B cell (primary cell): ENCODE results near the gene VSTM1. TPM values are rescaled to one million over a fixed set of nuclear protein-coding genes. Genes with fewer than 3 reads are reported as not detected.

ENCODE experiments used
- ATAC-seq: fragments of 200-7000 bp; cut with Tn5 transposase; one replicate; pipeline ENCODE4 v1.10.0; 2021; ENCODE audit warnings: low read depth, mild to moderate bottlenecking, moderate number of reproducible peaks, moderate library complexity
- CTCF ChIA-PET: fragments of 350-600 bp; sonication (Branson Sonifier 250); formaldehyde crosslinking; loops from one replicate; lab custom pipeline; 2021; ENCODE audit warnings: antibody characterized with exemption, inconsistent platforms; lab: Charles Lee
- POLR2A ChIA-PET: fragments of 350-600 bp; sonication (Branson Sonifier 250); formaldehyde crosslinking; loops from one replicate; lab custom pipeline; 2021; ENCODE audit warnings: antibody characterized with exemption; lab: Charles Lee
- DNase-seq: peaks from one replicate; pipeline ENCODE4 v3.0.0; 2013
- H2AFZ ChIP-seq: 2 replicates; pipeline ENCODE4 v1.6.1; 2012; ENCODE audit warnings: mild to moderate bottlenecking, low read depth, low read length; ENCODE audit not compliant: insufficient read depth, poor library complexity, severe bottlenecking
- H3K27ac ChIP-seq, 2 donors: 1 replicate in 1 of 2; 2 replicates in 1 of 2; pipeline ENCODE4 v1.5.1; 2012 to 2013; ENCODE audit warnings: low read length in 2 of 2, mild to moderate bottlenecking in 2 of 2, moderate library complexity in 1 of 2
- H3K27me3 ChIP-seq, 4 experiments: fragments of 200-600 bp in 1 of 4; sonication (generic) in 1 of 4; replicated peaks in 1 of 4; 1 replicate in 2 of 4; 2 replicates in 2 of 4; pipeline versions ENCODE4 v1.6.1 to v1.7.0; 2013 to 2016; ENCODE audit warnings: low read length in 3 of 4, mild to moderate bottlenecking in 2 of 4, mixed read lengths in 1 of 4, moderate library complexity in 1 of 4; ENCODE audit not compliant: insufficient read depth in 4 of 4, control insufficient read depth in 3 of 4; ENCODE audit errors: control extremely low read depth in 1 of 4
- H3K36me3 ChIP-seq, 2 experiments: replicated peaks in 1 of 2; 1 replicate in 1 of 2; 2 replicates in 1 of 2; pipeline versions ENCODE4 v1.6.1 to v1.7.1; 2013; ENCODE audit warnings: low read length in 1 of 2; ENCODE audit not compliant: insufficient read depth in 2 of 2, control insufficient read depth in 1 of 2; ENCODE audit errors: control extremely low read depth in 1 of 2, extremely low read depth in 1 of 2
- H3K4me1 ChIP-seq, 2 donors: fragments of 200-600 bp in 1 of 2; sonication (generic) in 1 of 2; 1 replicate in 1 of 2; 2 replicates in 1 of 2; pipeline versions ENCODE4 v1.5.1 to v1.6.1; 2013 to 2017; ENCODE audit warnings: low read length in 2 of 2; ENCODE audit not compliant: control insufficient read depth in 2 of 2, insufficient read depth in 2 of 2
- H3K4me2 ChIP-seq: replicated peaks from 2 replicates; pipeline ENCODE3; 2012; ENCODE audit warnings: mild to moderate bottlenecking, low read depth, low read length; ENCODE audit not compliant: poor library complexity, severe bottlenecking
- H3K4me3 ChIP-seq, 5 experiments: fragments of 200-600 bp in 1 of 5; sonication (generic) in 1 of 5; 1 replicate in 3 of 5; 2 replicates in 2 of 5; pipeline versions ENCODE4 v1.5.1 to v1.7.0; 2011 to 2016; ENCODE audit warnings: low read length in 4 of 5, mild to moderate bottlenecking in 4 of 5, low read depth in 2 of 5, control low read depth in 1 of 5, moderate library complexity in 1 of 5; ENCODE audit not compliant: insufficient read depth in 1 of 5; ENCODE audit errors: control extremely low read depth in 1 of 5, extremely low read depth in 1 of 5
- H3K79me2 ChIP-seq: fragments of 200-600 bp; sonication (generic); one replicate; pipeline ENCODE4 v1.6.0; 2016; ENCODE audit warnings: low read length; ENCODE audit not compliant: control insufficient read depth, insufficient read depth
- H3K9ac ChIP-seq: fragments of 200-600 bp; sonication (generic); 2 replicates; pipeline ENCODE4 v1.6.1; 2017; ENCODE audit warnings: mild to moderate bottlenecking, low read length, moderate library complexity
- H3K9me3 ChIP-seq, 3 donors: one replicate each; pipeline versions ENCODE4 v1.6.1 to v1.7.1; 2013; ENCODE audit warnings: low read length in 2 of 3; ENCODE audit not compliant: control insufficient read depth in 2 of 3, insufficient read depth in 1 of 3; ENCODE audit errors: control extremely low read depth in 1 of 3
- H4K20me1 ChIP-seq: 2 replicates; pipeline ENCODE4 v1.6.0; 2012; ENCODE audit warnings: mild to moderate bottlenecking, low read length; ENCODE audit not compliant: insufficient read depth, control insufficient read depth, poor library complexity, severe bottlenecking
- H3K27ac Mint-ChIP-seq: one replicate; pipeline ENCODE4 v1.8.0; 2021; ENCODE audit warnings: mixed read lengths
- H3K27me3 Mint-ChIP-seq: one replicate; pipeline ENCODE4 v1.8.0; 2021; ENCODE audit warnings: mixed read lengths
- H3K4me1 Mint-ChIP-seq: one replicate; pipeline ENCODE4 v1.8.0; 2021; ENCODE audit warnings: mixed read lengths
- H3K4me3 Mint-ChIP-seq: one replicate; pipeline ENCODE4 v1.8.0; 2021; ENCODE audit warnings: mixed read lengths
- H3K9me3 Mint-ChIP-seq: one replicate; pipeline ENCODE4 v1.8.0; 2022; ENCODE audit warnings: mixed read lengths; ENCODE audit not compliant: insufficient read depth
- EZH2 ChIP-seq: IDR thresholded peaks from 2 replicates; pipeline ENCODE4 v1.6.1; 2012; ENCODE audit warnings: borderline replicate concordance, low read depth, mild to moderate bottlenecking, moderate library complexity, low read length; ENCODE audit not compliant: insufficient read depth, poor library complexity, severe bottlenecking
- WGBS: methylation state at CpG from one replicate; pipeline ENCODE4 v1.1.5; 2013; ENCODE audit warnings: missing lambda C conversion rate; ENCODE audit not compliant: insufficient coverage; 5-methylcytosine and 5-hydroxymethylcytosine counted together
- intact Hi-C: fragments of 100-400 bp; cut with micrococcal nuclease; formaldehyde crosslinking; loops from one replicate; pipeline ENCODE4 v1.10.0; 2022
- polyA plus RNA-seq: library from polyadenylated mRNA; depleted of rRNA; stranded (reverse); fragments of >200 nt; gene quantifications from 2 replicates; pipeline ENCODE4 v1.2.3, GENCODE V29; 2012
- total RNA-seq, 2 donors: library from RNA; stranded (reverse); fragments of 120-200 nt in 1 of 2; gene quantifications; 1 replicate in 1 of 2; 2 replicates in 1 of 2; pipeline versions ENCODE4 v1.2.3 to v1.2.4, GENCODE V29; 2013 to 2022
- TF ChIP-seq, protein P1 (sequence below): fragments of 200-600 bp; IDR thresholded peaks from one replicate; pipeline ENCODE4 v1.8.0; 2022; ENCODE audit warnings: antibody characterized with exemption, mild to moderate bottlenecking

VSTM1 gene
- total and polyA plus RNA-seq, 2 donors (not counting 1 experiment from before 2014, with no cell fraction given): 0.82 TPM; not detected in 1

DNA sequence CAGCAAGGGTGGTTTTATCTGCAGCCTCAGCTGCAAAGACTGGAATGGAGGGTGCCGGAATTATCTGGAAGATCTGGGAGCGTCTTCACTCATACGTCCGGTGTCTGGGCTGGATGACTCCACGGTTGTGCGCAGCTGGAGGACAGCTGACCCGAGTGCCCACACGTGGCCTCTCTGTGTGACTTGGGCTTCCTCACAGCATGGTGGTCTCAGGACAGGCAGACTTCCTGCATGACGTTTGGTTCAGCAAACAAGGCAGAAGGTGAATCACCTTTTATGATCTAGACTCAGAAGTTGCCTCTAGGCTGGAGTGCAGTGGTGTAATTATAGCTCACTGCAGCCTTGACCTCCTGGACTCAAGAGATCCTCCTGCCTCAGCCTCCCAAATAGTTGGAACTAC, 39.0 kb downstream of the VSTM1 start:
- H3K27me3 Mint-ChIP-seq: peaks cover 27% of the 10 kb centered on the region

DNA sequence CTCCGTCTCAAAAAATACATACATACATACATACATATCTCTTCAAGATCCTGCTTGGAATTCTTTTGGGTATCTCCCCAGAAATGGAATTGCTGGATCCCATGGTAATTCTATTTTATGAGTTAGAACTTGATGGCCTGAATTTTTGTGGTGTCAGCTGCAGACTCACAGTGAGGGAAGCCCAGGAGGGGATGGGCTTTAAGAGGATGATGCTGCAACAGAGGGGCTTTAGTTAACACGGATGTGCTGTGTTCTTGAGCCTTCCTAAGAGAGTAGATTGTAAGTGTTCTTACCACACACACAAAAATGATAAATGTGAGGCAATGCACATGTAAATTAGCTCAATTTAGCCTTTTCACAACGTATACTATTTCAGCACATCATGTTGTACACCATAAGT, 40.5 kb downstream of the VSTM1 start:
- no CpG with 5 or more reads among the region's 3 CpGs for WGBS
- Histone ChIP-seq H3K27ac (no peak overlapping the region), H3K36me3 (no peaks in the 10 kb centered on the region), H3K9me3 (peaks cover 0 to 13% (median 0%) of the 10 kb centered on the region in 3 donors), H3K4me2 (no peak overlapping the region), H2AFZ (no peak overlapping the region), H4K20me1 (no peaks in the 10 kb centered on the region), H3K4me3 (no peak overlapping the region), H3K4me1 (peaks cover 0 to 5% of the 10 kb centered on the region in 2 donors), H3K27me3 (peaks cover 0 to 10% (median 1%) of the 10 kb centered on the region in 4 experiments), H3K9ac (no peak overlapping the region), H3K79me2 (no peaks in the 10 kb centered on the region)
- ChIA-PET POLR2A (no interaction called here), CTCF (interaction anchor here (0.6 to 4.3 kb wide), 14 partner anchors 9 to 598 kb away, joined by 3 to 46 read pairs (median 4); no protein-coding TSS in a partner anchor)
- H3K4me1 Mint-ChIP-seq: peaks cover 3% of the 10 kb centered on the region
- no peaks in the 10 kb centered on the region for H3K9me3 Mint-ChIP-seq
- TF ChIP-seq EZH2: no peak
- TF ChIP-seq, protein P1, sequence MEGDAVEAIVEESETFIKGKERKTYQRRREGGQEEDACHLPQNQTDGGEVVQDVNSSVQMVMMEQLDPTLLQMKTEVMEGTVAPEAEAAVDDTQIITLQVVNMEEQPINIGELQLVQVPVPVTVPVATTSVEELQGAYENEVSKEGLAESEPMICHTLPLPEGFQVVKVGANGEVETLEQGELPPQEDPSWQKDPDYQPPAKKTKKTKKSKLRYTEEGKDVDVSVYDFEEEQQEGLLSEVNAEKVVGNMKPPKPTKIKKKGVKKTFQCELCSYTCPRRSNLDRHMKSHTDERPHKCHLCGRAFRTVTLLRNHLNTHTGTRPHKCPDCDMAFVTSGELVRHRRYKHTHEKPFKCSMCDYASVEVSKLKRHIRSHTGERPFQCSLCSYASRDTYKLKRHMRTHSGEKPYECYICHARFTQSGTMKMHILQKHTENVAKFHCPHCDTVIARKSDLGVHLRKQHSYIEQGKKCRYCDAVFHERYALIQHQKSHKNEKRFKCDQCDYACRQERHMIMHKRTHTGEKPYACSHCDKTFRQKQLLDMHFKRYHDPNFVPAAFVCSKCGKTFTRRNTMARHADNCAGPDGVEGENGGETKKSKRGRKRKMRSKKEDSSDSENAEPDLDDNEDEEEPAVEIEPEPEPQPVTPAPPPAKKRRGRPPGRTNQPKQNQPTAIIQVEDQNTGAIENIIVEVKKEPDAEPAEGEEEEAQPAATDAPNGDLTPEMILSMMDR: no peak
- no peak for DNase-seq
- intact Hi-C loops: loop anchor here (10.0 kb wide), 1 partner anchor 828 kb away; the partner anchor contains the start of gene ZNF665
- peaks cover 21% of the 10 kb centered on the region for H3K27me3 Mint-ChIP-seq
- H3K27ac Mint-ChIP-seq: no peak overlapping the region
- no peak overlapping the region for H3K4me3 Mint-ChIP-seq
- ATAC-seq: no peak

More for the DNA sequence above, 39.0 kb downstream of the VSTM1 start:
- Histone ChIP-seq H3K4me3 (no peak overlapping the region), H3K27ac (no peak overlapping the region), H3K36me3 (no peaks in the 10 kb centered on the region), H3K27me3 (peaks cover 0 to 10% (median 1%) of the 10 kb centered on the region in 4 experiments), H3K4me1 (peaks cover 0 to 5% of the 10 kb centered on the region in 2 donors), H3K9ac (no peak overlapping the region), H4K20me1 (no peaks in the 10 kb centered on the region), H3K79me2 (no peaks in the 10 kb centered on the region), H2AFZ (no peak overlapping the region), H3K9me3 (peaks cover 0 to 13% (median 0%) of the 10 kb centered on the region in 3 donors), H3K4me2 (no peak overlapping the region)
- Mint-ChIP-seq H3K4me3 (no peak overlapping the region), H3K27ac (no peak overlapping the region), H3K9me3 (no peaks in the 10 kb centered on the region), H3K4me1 (peaks cover 3% of the 10 kb centered on the region)
- no peak for ATAC-seq
- intact Hi-C loops: loop anchor here (2.0 to 10.0 kb wide), 2 partner anchors 252 to 830 kb away; partner anchors contain the start of gene ZNF665
- ChIA-PET CTCF (interaction anchor here (0.6 to 4.3 kb wide), 11 partner anchors 11 to 829 kb away, joined by 3 to 46 read pairs (median 3); no protein-coding TSS in a partner anchor), POLR2A (no interaction called here)
- TF ChIP-seq, protein P1: no peak
- DNase-seq: no peak
- 95% methylated on average over 8 of the region's 9 CpGs for WGBS
